GM19239 (cell line): ENCODE data around the gene SLC25A11.

ENCODE experiments used
- DNase-seq: peaks from one replicate; pipeline ENCODE4 v3.0.0; 2011; ENCODE audit warnings: low spot score; ENCODE audit not compliant: insufficient read length
- FAIRE-seq: peaks from 2 replicates; lab custom pipeline; 2011; peaks lifted over from hg19 to GRCh38; lab: Jason Lieb, UNC

Gene SLC25A11

GRCh38 chr17:4939796-4940554 is at the start of gene SLC25A11, which contains the start of gene RNF167:
Gene SLC25A11 (minus strand): TSS chr17:4940046. CDS start chr17:4939910, 136 bp downstream.
Gene RNF167 (plus strand): TSS chr17:4940268. CDS start chr17:4940910, 642 bp downstream.
- peak; percentile 100 for FAIRE-seq
- DNase-seq: peak; percentile 88

GRCh38 chr17:4987767-4988567 is 48.1 kb upstream of the SLC25A11 start:
- FAIRE-seq: peak; percentile 73
- no peak for DNase-seq

GRCh38 chr17:4986951-4987766 is 47.3 kb upstream of the SLC25A11 start, which contains the start of gene CAMTA2:
Gene CAMTA2 (minus strand): TSS chr17:4987675. CDS start chr17:4986222, 1,453 bp downstream.
- DNase-seq (peak; percentile 70), FAIRE-seq (peak; percentile 91)

- peak; percentile 57 for FAIRE-seq
- DNase-seq: no peak
Measured at GRCh38 chr17:4986403-4986802, 46.6 kb upstream of the SLC25A11 start.

- DNase-seq (no peak), FAIRE-seq (no peak)
Measured at GRCh38 chr17:4982305-4982704, 42.5 kb upstream of the SLC25A11 start.

- peak; percentile 54 for DNase-seq
- FAIRE-seq: peak; percentile 81
Measured at GRCh38 chr17:4980644-4981216, 40.9 kb upstream of the SLC25A11 start.

GRCh38 chr17:4978726-4979125 is 38.9 kb upstream of the SLC25A11 start:
- DNase-seq (no peak), FAIRE-seq (no peak)

- FAIRE-seq (no peak), DNase-seq (no peak)
Measured at GRCh38 chr17:4974115-4974670, 34.3 kb upstream of the SLC25A11 start.

GRCh38 chr17:4973256-4974114 is 33.6 kb upstream of the SLC25A11 start:
- DNase-seq: no peak
- FAIRE-seq: no peak

GRCh38 chr17:4972752-4973151 is 32.9 kb upstream of the SLC25A11 start:
- DNase-seq: no peak
- FAIRE-seq: no peak

GRCh38 chr17:4972322-4972721 is 32.5 kb upstream of the SLC25A11 start:
- FAIRE-seq: no peak
- DNase-seq: no peak

GRCh38 chr17:4971826-4972225 is 32.0 kb upstream of the SLC25A11 start:
- DNase-seq (no peak), FAIRE-seq (no peak)

- DNase-seq: no peak
- no peak for FAIRE-seq
Measured at GRCh38 chr17:4970273-4970672, 30.4 kb upstream of the SLC25A11 start.

- DNase-seq (no peak), FAIRE-seq (no peak)
Measured at GRCh38 chr17:4969551-4970173, 29.8 kb upstream of the SLC25A11 start.

- FAIRE-seq (no peak), DNase-seq (no peak)
Measured at GRCh38 chr17:4969047-4969550, 29.3 kb upstream of the SLC25A11 start.

GRCh38 chr17:4968486-4969046 is 28.7 kb upstream of the SLC25A11 start:
- DNase-seq (no peak), FAIRE-seq (no peak)

- DNase-seq (peak; percentile 90), FAIRE-seq (no peak)
Measured at GRCh38 chr17:4967539-4968485, 28.0 kb upstream of the SLC25A11 start, which contains the start of gene SPAG7. Gene SPAG7 (minus strand): TSS chr17:4967817. CDS start chr17:4967804, 13 bp downstream.
